ENCODE results near the gene RASL10B.

RASL10B gene

GRCh38 chr17:35723735-35724134 lies 7.7 kb upstream of the RASL10B start:
- no peak for DNase-seq

GRCh38 chr17:35725058-35725457 lies 6.4 kb upstream of the RASL10B start:
- no peak for DNase-seq

GRCh38 chr17:35725802-35726126 lies 5.7 kb upstream of the RASL10B start:
- DNase-seq: no peak

GRCh38 chr17:35726127-35726952 lies 5.1 kb upstream of the RASL10B start:
- DNase-seq: no peak

- no peak for DNase-seq
These were observed 4.4 kb upstream of the RASL10B start for GRCh38 chr17:35726953-35727460.

- DNase-seq: no peak
These were observed 3.8 kb upstream of the RASL10B start for GRCh38 chr17:35727635-35728034.

GRCh38 chr17:35728551-35728950 lies 2.9 kb upstream of the RASL10B start:
- DNase-seq: no peak

- DNase-seq: no peak
These were observed 2.0 kb upstream of the RASL10B start for GRCh38 chr17:35729405-35729833.

GRCh38 chr17:35730400-35731005 lies 936 bp upstream of the RASL10B start:
- no peak for DNase-seq

GRCh38 chr17:35731917-35732805 lies 722 bp downstream of the RASL10B start:
- DNase-seq: no peak

GRCh38 chr17:35732806-35733136 lies 1.3 kb downstream of the RASL10B start:
- DNase-seq: no peak

- no peak for DNase-seq
These were observed 1.9 kb downstream of the RASL10B start for GRCh38 chr17:35733366-35733765.

- no peak for DNase-seq
These were observed 3.0 kb downstream of the RASL10B start for GRCh38 chr17:35734396-35734795.

GRCh38 chr17:35735036-35735805 lies 3.8 kb downstream of the RASL10B start:
- no peak for DNase-seq

- DNase-seq: no peak
These were observed 4.8 kb downstream of the RASL10B start for GRCh38 chr17:35736236-35736635.

- no peak for DNase-seq
These were observed 7.2 kb downstream of the RASL10B start for GRCh38 chr17:35738519-35739133.

- DNase-seq: no peak
These were observed 8.8 kb downstream of the RASL10B start for GRCh38 chr17:35740216-35740615.

GRCh38 chr17:35740997-35741931 lies 9.8 kb downstream of the RASL10B start:
- no peak for DNase-seq

GRCh38 chr17:35742496-35742895 lies 11.1 kb downstream of the RASL10B start:
- no peak for DNase-seq

GRCh38 chr17:35742896-35743477 lies 11.5 kb downstream of the RASL10B start:
- DNase-seq: no peak
